COR-L47 (cell line): ENCODE measurements around the gene ACIN1.

Experiments used
- DNase-seq: peaks from one replicate; lab custom pipeline; 2025; lab: John Stamatoyannopoulos, UW

Gene ACIN1

GRCh38 chr14:23013054-23013748, 81.7 kb downstream of the ACIN1 start:
- DNase-seq, result no peak

- peak; percentile 64 for DNase-seq
These were observed 84.8 kb downstream of the ACIN1 start, which contains the start of gene C14orf93 for GRCh38 chr14:23009939-23010726. Gene C14orf93 (minus strand): TSS chr14:23010143. CDS start chr14:22999023, 11,120 bp downstream.

GRCh38 chr14:23009483-23009938, 85.4 kb downstream of the ACIN1 start:
- DNase-seq, result no peak

GRCh38 chr14:23008831-23009230, 86.1 kb downstream of the ACIN1 start:
- DNase-seq, result peak; percentile 11
